BJ (cell line): ENCODE results near the gene SLC1A3. TPM values are rescaled to one million over a fixed set of nuclear protein-coding genes. Genes with fewer than 3 reads are reported as not detected.

Experiments
- CTCF ChIA-PET: fragments of 350-600 bp; formaldehyde crosslinking; extraction: SDS; loops from one replicate; lab custom pipeline; 2021; ENCODE audit warnings: antibody characterized with exemption, inconsistent platforms; lab: Yijun Ruan, JAX
- POLR2A ChIA-PET: fragments of 300-600 bp; sonication (Branson Sonifier 250); formaldehyde crosslinking; extraction: SDS; loops from one replicate; lab custom pipeline; 2021; ENCODE audit warnings: antibody characterized with exemption; lab: Charles Lee
- DNase-seq: peaks from one replicate; pipeline ENCODE4 v3.0.0-alpha.2; 2011; ENCODE audit warnings: low read depth
- H3K27me3 ChIP-seq: 2 replicates; pipeline ENCODE4 v1.6.0; 2011; ENCODE audit warnings: low read length; ENCODE audit not compliant: control insufficient read depth, insufficient read depth
- H3K36me3 ChIP-seq: 2 replicates; pipeline ENCODE4 v1.5.1; 2011; ENCODE audit warnings: low read length; ENCODE audit not compliant: control insufficient read depth, insufficient read depth
- H3K4me3 ChIP-seq: 2 replicates; pipeline ENCODE4 v1.5.1; 2011; ENCODE audit warnings: low read depth, mild to moderate bottlenecking, control low read depth, low read length
- polyA plus RNA-seq: library from polyadenylated mRNA; depleted of rRNA; stranded (reverse); fragments of >200 nt; gene quantifications from 2 replicates; pipeline ENCODE4 v1.2.3, GENCODE V29; 2011
- TF ChIP-seq, protein P1 (sequence below): IDR thresholded peaks from 2 replicates; pipeline ENCODE4 v1.5.1; 2011; ENCODE audit warnings: low read depth, mild to moderate bottlenecking, control low read depth, inconsistent platforms, low read length, moderate library complexity; ENCODE audit not compliant: insufficient read depth

Gene SLC1A3
- polyA plus RNA-seq, 1 experiment: 0.54 TPM

- POLR2A ChIA-PET: no interaction called here
- DNase-seq: no peak
- Histone ChIP-seq H3K27me3 (peaks cover 2% of the 10 kb centered on the region; the same call in 1 of the 2 replicates), H3K36me3 (no peaks in the 10 kb centered on the region), H3K4me3 (no peak overlapping the region)
- CTCF ChIA-PET: no interaction called here
- TF ChIP-seq, protein P1, sequence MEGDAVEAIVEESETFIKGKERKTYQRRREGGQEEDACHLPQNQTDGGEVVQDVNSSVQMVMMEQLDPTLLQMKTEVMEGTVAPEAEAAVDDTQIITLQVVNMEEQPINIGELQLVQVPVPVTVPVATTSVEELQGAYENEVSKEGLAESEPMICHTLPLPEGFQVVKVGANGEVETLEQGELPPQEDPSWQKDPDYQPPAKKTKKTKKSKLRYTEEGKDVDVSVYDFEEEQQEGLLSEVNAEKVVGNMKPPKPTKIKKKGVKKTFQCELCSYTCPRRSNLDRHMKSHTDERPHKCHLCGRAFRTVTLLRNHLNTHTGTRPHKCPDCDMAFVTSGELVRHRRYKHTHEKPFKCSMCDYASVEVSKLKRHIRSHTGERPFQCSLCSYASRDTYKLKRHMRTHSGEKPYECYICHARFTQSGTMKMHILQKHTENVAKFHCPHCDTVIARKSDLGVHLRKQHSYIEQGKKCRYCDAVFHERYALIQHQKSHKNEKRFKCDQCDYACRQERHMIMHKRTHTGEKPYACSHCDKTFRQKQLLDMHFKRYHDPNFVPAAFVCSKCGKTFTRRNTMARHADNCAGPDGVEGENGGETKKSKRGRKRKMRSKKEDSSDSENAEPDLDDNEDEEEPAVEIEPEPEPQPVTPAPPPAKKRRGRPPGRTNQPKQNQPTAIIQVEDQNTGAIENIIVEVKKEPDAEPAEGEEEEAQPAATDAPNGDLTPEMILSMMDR: no peak
Observed at GRCh38 chr5:36623832-36624231, 17.4 kb downstream of the SLC1A3 start.

- peaks cover 2% of the 10 kb centered on the region; the same call in 1 of the 2 replicates for H3K27me3 ChIP-seq
- ChIA-PET POLR2A (no interaction called here), CTCF (no interaction called here)
- no peak overlapping the region for H3K4me3 ChIP-seq
- TF ChIP-seq, protein P1: no peak
- no peak for DNase-seq
- H3K36me3 ChIP-seq: no peaks in the 10 kb centered on the region
Observed at GRCh38 chr5:36624277-36624676, 17.9 kb downstream of the SLC1A3 start.

DNA sequence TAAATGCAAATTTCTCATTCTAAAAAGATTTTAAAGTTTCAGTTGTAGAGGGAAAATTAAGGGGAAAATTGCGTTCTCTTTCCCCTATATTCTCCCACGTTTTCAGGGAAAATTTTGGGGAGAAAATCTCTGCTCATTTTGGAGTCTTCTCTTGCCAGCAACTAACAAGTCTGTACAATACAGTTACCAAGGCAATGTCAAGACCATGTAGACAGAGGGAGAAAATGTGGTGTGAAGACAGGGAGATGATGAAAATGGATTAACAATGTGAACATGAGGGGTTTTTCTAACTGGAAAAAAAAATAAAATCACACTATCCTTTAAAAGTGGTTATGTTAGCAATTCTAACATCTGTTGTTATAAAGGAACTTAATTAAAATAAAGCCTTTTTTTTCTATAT is 22.3 kb downstream of the SLC1A3 start:
- TF ChIP-seq, protein P1: no peak
- CTCF ChIA-PET: no interaction called here
- H3K27me3 ChIP-seq: peaks cover 4% of the 10 kb centered on the region; the same call in 1 of the 2 replicates
- DNase-seq: no peak
- POLR2A ChIA-PET: no interaction called here
- no peaks in the 10 kb centered on the region for H3K36me3 ChIP-seq
- H3K4me3 ChIP-seq: no peak overlapping the region

DNA sequence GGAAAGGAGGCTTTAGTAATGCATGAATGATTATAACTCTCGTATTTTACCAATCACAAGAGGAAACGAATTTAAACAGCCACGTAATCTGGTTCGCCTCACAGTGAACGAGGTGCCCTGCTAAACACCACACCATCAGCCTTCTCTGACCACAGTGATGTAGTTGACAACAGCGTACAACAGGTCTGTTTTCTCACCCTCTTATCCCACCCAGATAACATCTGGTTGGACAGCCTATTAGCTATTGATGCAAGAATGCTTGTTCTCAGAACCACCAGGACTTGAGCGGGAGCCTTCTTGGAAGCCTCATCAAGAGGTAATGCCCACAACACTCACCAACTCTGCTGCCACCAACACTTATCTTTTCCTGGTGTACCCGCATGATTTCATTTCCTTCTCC is 23.3 kb downstream of the SLC1A3 start:
- Histone ChIP-seq H3K27me3 (peaks cover 2% of the 10 kb centered on the region; the same call in 1 of the 2 replicates), H3K36me3 (no peaks in the 10 kb centered on the region), H3K4me3 (no peak overlapping the region)
- no peak for DNase-seq
- TF ChIP-seq, protein P1: no peak
- POLR2A ChIA-PET: no interaction called here
- CTCF ChIA-PET: interaction anchor here (1.3 to 1.4 kb wide), 2 partner anchors 15 to 28 kb away, joined by 3 read pairs; no protein-coding TSS in a partner anchor

DNA sequence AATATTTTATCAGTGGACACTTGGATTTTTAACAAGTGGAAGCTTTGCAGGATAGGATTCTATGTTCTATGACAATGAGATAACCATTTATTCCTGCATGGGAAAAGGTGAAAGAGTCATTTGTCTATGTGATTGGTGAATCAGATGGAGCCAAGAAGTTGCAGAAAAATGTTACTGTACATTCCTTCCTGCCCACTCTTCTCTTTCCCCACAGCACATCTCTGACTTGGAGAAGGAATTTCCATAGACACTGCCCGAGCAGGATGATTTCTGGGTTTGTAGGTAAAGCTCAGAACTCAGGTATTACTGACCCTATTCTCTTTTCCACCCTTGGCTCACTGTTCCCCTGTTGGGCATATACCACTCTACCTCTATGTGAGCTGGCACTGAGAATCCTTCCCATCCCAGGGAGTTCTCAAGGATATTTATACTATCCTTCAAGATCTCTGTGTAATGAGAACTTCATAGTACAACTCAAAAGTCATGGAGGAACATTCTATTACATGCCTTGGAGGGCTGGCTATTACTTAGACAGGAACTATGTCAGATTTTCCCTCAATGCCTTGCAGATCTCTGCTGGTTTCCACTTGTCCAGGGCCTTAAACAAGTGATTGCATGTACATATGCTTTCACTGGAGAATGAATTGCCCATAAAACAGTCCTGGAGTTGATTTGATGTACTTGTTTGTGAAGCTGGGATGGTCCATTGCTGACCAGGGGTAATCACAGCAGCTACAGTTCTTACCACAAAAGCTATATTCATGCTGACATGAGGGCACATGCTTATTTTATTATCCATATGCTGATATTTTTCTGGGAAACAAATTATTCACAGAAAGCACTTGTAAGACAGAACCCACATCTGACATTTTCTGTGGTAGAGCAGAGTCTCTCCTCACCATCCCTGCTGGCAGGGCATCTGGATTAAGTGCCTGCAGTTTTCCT is 24.1 kb downstream of the SLC1A3 start:
- CTCF ChIA-PET: interaction anchor here (0.9 to 1.4 kb wide), 4 partner anchors 11 to 27 kb away, joined by 3 to 4 read pairs (median 3); no protein-coding TSS in a partner anchor

More for the DNA sequence above, 24.1 kb downstream of the SLC1A3 start:
- H3K36me3 ChIP-seq: no peaks in the 10 kb centered on the region
- DNase-seq: no peak
- peaks cover 2% of the 10 kb centered on the region; the same call in 1 of the 2 replicates for H3K27me3 ChIP-seq
- POLR2A ChIA-PET: no interaction called here
- TF ChIP-seq, protein P1: no peak
- no peak overlapping the region for H3K4me3 ChIP-seq
